Adrenal gland (tissue), 5 donors: Measurements from ENCODE around the gene DEFB127.

Experiments
- POLR2A ChIP-seq, 2 donors: fragments of 450-650 bp; IDR thresholded peaks; one replicate each; pipeline ENCODE4 v1.6.1; 2017; ENCODE audit warnings: antibody characterized with exemption in 2 of 2, mild to moderate bottlenecking in 2 of 2, moderate library complexity in 1 of 2
- TF ChIP-seq, protein P1 (sequence below), 6 experiments: fragments of 450-650 bp in 4 of 6; fragments of 200-600 bp in 2 of 6; sonication (generic) in 1 of 6; IDR thresholded peaks; 1 replicate in 5 of 6; 2 replicates in 1 of 6; pipeline versions ENCODE4 v1.5.1 to v1.8.0; 2016 to 2021; ENCODE audit warnings: antibody characterized with exemption in 6 of 6, mild to moderate bottlenecking in 2 of 6, moderate library complexity in 1 of 6
- donor health status: DM: no; HTN: no; CAD: no.

DNA sequence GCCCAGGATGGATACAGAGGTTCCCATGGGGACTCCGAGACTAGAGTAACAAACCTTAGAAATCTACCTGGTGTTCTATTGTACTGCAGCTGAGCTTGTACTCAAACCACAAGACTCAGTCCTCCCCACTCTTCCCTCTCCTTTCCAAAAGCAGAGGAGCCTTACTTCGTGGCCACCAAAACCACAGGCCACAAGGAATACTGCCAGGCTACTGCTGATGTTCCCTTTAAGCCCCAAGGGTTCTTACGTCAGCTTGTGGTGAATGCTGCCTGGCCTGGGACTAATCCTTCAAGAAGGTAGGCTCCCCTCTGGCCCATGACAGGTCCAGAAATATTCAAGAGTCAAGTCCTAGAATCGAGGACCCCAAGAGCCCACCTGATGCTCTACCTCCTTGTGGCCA, 42.7 kb downstream of the DEFB127 start:
- TF ChIP-seq, protein P1, sequence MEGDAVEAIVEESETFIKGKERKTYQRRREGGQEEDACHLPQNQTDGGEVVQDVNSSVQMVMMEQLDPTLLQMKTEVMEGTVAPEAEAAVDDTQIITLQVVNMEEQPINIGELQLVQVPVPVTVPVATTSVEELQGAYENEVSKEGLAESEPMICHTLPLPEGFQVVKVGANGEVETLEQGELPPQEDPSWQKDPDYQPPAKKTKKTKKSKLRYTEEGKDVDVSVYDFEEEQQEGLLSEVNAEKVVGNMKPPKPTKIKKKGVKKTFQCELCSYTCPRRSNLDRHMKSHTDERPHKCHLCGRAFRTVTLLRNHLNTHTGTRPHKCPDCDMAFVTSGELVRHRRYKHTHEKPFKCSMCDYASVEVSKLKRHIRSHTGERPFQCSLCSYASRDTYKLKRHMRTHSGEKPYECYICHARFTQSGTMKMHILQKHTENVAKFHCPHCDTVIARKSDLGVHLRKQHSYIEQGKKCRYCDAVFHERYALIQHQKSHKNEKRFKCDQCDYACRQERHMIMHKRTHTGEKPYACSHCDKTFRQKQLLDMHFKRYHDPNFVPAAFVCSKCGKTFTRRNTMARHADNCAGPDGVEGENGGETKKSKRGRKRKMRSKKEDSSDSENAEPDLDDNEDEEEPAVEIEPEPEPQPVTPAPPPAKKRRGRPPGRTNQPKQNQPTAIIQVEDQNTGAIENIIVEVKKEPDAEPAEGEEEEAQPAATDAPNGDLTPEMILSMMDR (IDR thresholded peaks at IDR 0.05) = no peak
- no peak for TF ChIP-seq POLR2A (IDR thresholded peaks at IDR 0.05)
